Tongue (tissue), 2 donors: ENCODE data around the gene TAS1R3. TPM values are rescaled to one million over a fixed set of nuclear protein-coding genes. Genes with fewer than 3 reads are reported as not detected.

ENCODE experiments used
- DNase-seq: peaks from one replicate; pipeline ENCODE4 v3.0.0-alpha.2; 2015
- total RNA-seq: library from RNA; depleted of rRNA; stranded (reverse); fragments of >200 nt; gene quantifications from one replicate; pipeline ENCODE4 v1.2.3, GENCODE V29; 2014

TAS1R3 gene
- total RNA-seq, 1 donor from 2014 or later, result 1.9 TPM

DNA sequence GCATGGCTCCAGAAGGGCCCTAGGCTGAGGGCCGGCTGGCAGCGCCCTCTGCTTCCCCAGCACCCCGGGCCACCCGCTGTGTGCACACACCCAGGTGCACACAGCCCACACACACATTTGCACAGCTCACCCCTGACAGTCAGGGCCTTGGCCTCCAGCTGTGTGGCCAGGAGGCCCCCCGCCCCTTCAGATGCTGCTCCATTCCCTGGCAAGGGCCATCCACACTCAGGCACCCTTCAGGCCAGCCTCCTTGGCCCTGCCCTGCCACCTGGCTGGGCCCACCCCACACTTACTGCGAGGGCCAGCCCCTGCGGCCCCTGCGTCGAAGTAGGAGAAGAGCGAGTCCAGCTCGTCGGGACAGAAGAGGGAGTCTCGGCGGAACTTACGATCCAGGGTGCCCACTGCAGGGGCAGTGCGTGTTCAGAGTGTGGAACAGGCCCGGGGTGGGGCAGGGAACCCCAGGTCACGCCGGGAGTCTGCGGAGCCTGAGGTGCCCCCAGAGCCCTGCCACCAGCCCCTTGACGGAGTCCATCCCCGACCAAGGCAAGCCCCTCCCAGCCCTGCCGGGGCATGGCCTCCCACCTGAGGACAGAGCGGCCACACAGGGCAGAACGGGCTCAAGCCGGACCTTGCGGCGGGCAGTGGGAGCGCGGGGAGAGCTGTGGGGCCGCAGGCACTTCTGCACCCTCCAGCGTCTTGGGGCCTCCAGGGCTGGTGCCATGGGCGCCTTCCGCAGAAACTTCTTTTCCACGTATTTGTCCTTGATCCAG, 35.7 kb upstream of the TAS1R3 start:
- no peak for DNase-seq

DNA sequence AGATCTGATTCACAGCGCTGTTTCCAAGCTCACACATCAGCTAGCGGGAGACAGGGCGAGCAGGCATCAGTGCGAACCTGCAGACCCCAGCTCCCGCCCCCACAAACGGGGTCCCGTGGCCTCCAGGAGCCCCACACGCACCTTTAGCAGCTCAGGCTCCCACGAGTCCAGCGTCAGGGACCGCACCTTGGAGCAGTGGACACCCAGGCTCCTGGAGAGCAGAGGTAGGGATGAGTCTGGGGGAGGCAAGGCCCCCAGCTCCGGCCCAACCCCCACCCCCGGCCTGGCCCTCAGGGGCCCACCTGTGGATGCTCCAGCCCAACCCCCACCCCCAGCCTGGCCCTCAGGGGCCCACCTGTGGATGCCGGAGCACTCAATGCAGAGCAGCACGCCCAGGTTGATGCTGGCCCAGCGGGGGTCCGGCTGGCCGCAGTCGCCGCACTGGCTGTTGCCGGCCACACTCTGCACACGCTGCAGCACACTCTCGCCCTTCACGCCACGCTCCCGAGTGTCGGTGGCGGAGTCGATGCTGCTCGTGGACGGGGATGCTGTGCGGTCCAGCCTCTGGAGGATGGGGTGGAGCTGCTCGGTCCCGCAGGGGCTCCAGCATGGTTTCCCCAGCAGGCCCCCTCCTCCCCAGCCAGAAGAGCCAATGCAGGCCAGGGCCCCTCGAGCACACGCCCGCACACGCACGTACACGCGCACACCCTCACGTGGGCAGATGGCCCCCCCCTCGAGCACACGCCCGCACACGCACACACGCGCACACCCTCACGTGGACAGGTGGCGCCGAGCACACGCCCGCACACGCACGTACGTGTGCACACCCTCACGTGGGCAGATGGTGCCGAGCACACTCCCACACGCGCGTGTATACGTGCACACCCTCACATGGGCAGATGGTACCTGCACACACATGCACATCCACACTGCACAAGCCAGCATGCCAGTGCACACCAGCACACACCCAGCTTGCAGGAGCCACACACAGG, 34.7 kb upstream of the TAS1R3 start:
- DNase-seq, result no peak

- DNase-seq, result no peak
These were observed 33.2 kb upstream of the TAS1R3 start for GRCh38 chr1:1297802-1298424.

- DNase-seq, result peak; percentile 92
These were observed 32.0 kb upstream of the TAS1R3 start for GRCh38 chr1:1298861-1299685.

GRCh38 chr1:1299686-1300351, 31.3 kb upstream of the TAS1R3 start:
- DNase-seq, result no peak

DNA sequence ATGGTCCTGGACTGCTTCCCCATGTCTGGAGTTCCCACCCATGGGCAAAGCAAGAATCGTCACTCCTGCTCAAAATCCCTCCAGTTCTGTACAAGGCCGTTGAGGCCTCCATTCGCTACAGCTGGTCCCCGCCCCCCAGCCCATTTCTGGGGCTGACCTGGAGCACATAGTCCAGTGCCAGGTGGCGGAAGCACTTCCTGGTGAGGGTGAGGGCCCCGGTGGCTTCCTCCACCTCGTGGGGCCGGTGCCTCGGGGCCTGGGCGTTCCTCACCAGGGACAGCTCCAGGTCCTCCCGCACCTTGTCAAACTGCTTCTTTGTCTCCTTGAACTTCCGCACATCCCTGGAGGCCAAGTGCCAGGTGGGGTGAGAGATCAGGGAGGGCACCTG, 30.7 kb upstream of the TAS1R3 start:
- no peak for DNase-seq

DNA sequence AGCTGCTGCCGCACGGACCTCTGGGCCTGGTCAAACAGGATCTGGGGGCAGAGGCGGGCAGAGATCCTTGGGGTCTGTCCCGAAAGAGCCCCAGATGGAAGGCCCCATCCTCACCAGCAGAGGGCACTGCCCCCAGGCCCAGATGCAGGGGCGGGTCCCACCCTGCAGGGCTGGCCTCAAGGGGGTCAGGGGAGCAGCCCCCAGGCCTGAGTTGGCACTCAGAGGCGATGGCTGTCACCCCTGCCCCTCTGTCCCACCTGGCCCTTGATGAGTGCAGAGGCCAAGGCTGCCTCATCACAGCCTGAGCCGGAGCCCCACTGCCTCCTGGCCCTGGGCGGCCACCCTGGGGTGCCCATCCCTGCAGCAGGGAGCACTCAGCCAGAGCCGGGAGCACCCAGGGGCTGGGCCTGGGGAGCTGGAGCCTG, 29.1 kb upstream of the TAS1R3 start:
- no peak for DNase-seq

GRCh38 chr1:1302951-1303509, 28.1 kb upstream of the TAS1R3 start:
- DNase-seq, result no peak

DNA sequence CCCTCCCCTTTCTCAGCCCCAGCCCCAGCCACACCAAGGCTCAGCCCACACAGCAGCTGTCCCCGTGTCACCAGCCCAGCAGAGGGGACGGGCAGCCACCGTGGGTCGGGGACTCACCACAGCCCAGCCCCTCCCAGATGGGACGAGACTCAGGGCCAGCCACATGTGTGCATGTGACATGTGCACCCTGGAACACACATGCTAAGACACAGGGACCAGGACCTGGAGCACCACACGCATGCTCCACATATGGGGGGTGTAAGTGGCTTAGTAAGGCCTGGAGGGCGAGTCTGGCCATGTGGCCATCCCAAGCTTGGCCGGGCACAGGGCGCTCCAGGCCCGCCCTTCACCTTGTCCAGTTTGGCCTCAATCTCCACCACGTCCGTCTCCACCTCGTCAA, 27.3 kb upstream of the TAS1R3 start:
- DNase-seq, result no peak

GRCh38 chr1:1304331-1305299, 26.5 kb upstream of the TAS1R3 start:
- peak; percentile 90 for DNase-seq

DNA sequence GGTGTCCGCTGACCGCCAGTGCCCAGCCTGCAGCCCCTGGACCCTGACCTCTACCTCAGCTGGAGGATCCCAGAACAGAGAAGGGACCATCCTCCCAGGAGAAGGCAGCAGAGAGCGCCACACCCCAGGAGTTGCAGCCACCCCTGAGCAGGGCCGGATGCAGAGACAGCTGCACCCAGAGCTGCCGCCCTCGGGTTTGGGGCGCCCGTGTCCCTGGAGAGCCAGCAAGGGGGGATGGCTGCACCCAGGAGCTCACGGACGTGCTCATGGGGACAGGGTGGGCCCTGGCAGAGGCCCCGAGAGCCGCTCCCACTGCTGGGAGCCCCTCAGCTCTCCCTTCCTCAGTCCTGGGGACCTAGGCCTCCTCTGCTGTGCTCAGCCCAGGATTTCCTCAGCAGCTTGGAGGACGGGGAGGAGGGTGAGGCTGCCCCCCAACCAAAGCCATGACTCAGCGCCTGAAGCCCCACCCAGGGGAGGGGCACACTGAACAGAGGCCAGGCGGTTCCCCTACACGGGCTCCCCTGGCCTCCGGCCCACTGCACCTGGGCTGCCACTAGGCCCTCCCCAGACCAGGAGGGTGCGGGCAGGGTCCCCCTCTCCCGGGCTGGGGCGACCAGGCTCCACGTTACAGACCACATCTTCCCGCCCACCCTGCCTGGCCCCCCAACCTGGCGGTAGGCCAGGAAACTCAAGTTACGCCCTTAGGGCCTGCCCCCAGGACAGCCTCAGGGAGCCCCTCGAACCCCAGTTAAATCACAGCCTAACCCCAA, 25.6 kb upstream of the TAS1R3 start:
- peak; percentile 85 for DNase-seq

DNA sequence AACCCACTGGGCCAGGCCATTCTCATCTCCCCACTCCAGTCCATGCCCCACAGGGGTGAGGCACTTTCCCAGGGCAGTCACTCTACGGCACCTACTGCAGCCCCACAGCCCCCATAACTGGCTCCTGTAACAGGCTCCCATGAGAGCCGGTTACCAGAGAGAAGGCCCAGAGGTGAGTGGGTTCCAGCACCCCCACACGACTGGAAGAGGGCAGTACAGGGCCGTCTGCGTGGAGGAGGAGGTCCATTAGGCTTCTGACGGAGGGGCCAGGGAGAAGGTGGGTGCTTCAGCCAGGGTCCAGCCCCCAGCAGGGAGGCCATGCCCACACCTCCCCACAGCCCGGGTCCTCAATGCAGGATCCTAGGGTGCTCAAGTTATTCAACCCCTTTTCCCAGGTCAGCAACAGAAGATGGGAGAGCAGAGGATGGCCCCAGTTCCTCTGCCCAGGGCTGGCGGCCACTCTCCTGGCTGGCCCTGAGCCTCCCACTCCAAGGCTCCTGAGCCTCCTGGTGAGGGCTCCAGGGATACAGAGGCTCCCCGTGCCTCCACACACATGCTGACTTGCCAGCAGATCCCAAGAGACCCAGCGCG, 24.9 kb upstream of the TAS1R3 start:
- DNase-seq, result no peak

DNA sequence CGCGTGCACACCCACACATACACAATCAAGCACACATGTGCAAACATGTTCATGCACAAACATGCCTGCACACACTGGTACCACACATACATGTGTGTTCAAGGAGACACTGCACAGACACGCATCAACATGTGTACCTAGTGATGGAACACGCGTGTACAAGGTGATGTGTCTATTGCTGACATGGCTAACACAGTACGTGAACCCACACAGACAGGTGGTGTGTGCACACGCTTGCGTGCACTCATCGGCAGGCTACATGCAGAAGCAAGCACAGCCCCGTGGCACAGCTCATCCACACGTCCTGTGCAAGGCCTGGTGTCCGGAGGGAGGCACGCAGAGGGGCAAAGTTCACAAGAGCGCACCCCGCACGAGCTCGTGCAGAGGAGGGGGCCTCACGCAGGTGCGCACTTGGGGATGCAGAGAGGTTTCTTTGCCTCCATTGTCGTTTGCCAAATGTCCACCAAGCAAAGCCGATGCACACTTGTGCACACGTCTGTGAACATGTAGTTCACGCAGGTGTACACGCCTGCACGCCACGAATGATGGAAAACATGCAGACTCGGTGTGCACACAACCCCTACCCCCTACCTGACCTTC, 24.3 kb upstream of the TAS1R3 start:
- DNase-seq, result no peak

- no peak for DNase-seq
These were observed 23.7 kb upstream of the TAS1R3 start for GRCh38 chr1:1307261-1307922.

- peak; percentile 96 for DNase-seq
These were observed 22.9 kb upstream of the TAS1R3 start, which contains the start of the genes ACAP3 and PUSL1 for GRCh38 chr1:1307923-1308755. ACAP3 (minus strand) TSS chr1:1307930; CDS start chr1:1307815, 115 bp downstream. PUSL1 (plus strand) TSS chr1:1308597; CDS start chr1:1308644, 47 bp downstream.

DNA sequence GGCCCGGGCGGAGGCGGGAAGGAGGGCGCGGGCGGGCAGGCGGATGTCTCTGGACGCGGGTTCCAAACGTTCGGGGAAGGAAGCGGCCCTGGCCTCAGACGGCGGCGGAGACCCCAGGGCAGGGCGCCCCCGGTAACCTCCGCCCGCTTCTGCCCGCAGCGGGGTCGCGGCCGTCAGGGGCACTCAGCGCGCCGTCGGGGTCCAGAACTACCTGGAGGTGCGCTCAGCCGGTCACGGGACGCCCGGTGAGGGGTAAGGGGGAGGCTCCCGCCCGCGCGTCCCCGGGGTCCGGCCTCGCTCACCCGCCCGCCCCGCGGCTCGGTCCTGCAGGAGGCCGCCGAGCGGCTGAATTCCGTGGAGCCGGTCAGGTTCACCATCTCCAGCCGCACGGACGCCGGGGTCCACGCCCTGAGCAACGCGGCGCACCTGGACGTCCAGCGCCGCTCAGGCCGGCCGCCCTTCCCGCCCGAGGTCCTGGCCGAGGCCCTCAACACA, 22.3 kb upstream of the TAS1R3 start:
- DNase-seq, result no peak
